OCI-LY7 (cell line): ENCODE data around the gene KRTAP9-6.
"Not testable (repeated sequence)": the region's sequence is repeated elsewhere in the genome, so short reads cannot be mapped to it uniquely, and the experiment has no call there.

Experiments used
- EZH2phosphoT487 ChIP-seq: fragments of 200-600 bp; sonication (generic); IDR thresholded peaks from 2 replicates; pipeline ENCODE4 v1.6.1; 2018; ENCODE audit warnings: low read depth, borderline replicate concordance, mild to moderate bottlenecking, mixed run types, antibody characterized with exemption, low read length, moderate library complexity, mixed read lengths
- TF ChIP-seq, protein P1 (sequence below): fragments of 200-600 bp; sonication (generic); conservative IDR thresholded peaks from 2 replicates; pipeline ENCODE4 v1.5.1; 2014; ENCODE audit warnings: mild to moderate bottlenecking, antibody characterized with exemption, low read length, moderate library complexity, mixed read lengths

DNA sequence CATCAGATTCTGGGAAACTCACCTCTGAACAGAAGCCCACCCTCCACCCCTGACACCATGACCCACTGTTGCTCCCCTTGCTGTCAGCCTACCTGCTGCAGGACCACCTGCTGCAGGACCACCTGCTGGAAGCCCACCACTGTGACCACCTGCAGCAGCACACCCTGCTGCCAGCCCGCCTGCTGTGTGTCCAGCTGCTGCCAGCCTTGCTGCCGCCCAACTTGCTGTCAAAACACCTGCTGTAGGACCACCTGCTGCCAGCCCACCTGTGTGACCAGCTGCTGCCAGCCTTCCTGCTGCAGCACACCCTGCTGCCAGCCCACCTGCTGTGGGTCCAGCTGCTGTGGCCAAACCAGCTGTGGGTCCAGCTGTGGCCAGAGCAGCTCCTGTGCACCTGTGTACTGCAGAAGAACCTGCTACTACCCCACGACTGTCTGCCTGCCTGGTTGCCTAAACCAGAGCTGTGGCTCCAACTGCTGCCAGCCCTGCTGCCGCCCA lies 38.5 kb upstream of the KRTAP9-6 start, which contains the start of gene KRTAP9-2:
- TF ChIP-seq, protein P1, sequence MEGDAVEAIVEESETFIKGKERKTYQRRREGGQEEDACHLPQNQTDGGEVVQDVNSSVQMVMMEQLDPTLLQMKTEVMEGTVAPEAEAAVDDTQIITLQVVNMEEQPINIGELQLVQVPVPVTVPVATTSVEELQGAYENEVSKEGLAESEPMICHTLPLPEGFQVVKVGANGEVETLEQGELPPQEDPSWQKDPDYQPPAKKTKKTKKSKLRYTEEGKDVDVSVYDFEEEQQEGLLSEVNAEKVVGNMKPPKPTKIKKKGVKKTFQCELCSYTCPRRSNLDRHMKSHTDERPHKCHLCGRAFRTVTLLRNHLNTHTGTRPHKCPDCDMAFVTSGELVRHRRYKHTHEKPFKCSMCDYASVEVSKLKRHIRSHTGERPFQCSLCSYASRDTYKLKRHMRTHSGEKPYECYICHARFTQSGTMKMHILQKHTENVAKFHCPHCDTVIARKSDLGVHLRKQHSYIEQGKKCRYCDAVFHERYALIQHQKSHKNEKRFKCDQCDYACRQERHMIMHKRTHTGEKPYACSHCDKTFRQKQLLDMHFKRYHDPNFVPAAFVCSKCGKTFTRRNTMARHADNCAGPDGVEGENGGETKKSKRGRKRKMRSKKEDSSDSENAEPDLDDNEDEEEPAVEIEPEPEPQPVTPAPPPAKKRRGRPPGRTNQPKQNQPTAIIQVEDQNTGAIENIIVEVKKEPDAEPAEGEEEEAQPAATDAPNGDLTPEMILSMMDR = not testable (repeated sequence)
- not testable (repeated sequence) for TF ChIP-seq EZH2phosphoT487
